GM18951 (cell line): ENCODE measurements around the gene GGCX.

Experiments used
- POLR2A ChIP-seq: IDR thresholded peaks from 4 replicates; pipeline ENCODE4 v1.6.1; 2011; ENCODE audit warnings: mild to moderate bottlenecking; ENCODE audit not compliant: insufficient read length, insufficient read depth; ENCODE audit errors: extremely low read depth
- in situ Hi-C: fragments of 300-500 bp; cut with MboI; formaldehyde crosslinking; loops from one replicate; pipeline ENCODE4 v1.12.0; 2022; ENCODE audit warnings: low sequenced_read_pairs, mixed read lengths, inconsistent platforms; ENCODE audit not compliant: unreplicated experiment

Gene GGCX

GRCh38 chr2:85589181-85589580 lies 27.9 kb upstream of the GGCX start:
- no peak for TF ChIP-seq POLR2A
- in situ Hi-C loops = no loop called here

GRCh38 chr2:85588645-85589044 lies 27.4 kb upstream of the GGCX start:
- in situ Hi-C loops = no loop called here
- no peak for TF ChIP-seq POLR2A

GRCh38 chr2:85588236-85588635 lies 26.9 kb upstream of the GGCX start:
- in situ Hi-C loops = no loop called here
- TF ChIP-seq POLR2A = no peak

- in situ Hi-C loops = no loop called here
- no peak for TF ChIP-seq POLR2A
Measured at GRCh38 chr2:85585781-85586105, 24.4 kb upstream of the GGCX start.

- no peak for TF ChIP-seq POLR2A
- in situ Hi-C loops = no loop called here
Measured at GRCh38 chr2:85584857-85585780, 23.8 kb upstream of the GGCX start.

- in situ Hi-C loops = no loop called here
- TF ChIP-seq POLR2A = peak; percentile 65
Measured at GRCh38 chr2:85584354-85584856, 23.1 kb upstream of the GGCX start, which contains the start of gene VAMP5. Gene VAMP5 (plus strand): TSS chr2:85584431. CDS start chr2:85584491, 60 bp downstream.

GRCh38 chr2:85583667-85584353 lies 22.5 kb upstream of the GGCX start:
- TF ChIP-seq POLR2A = no peak
- in situ Hi-C loops = no loop called here

GRCh38 chr2:85582492-85582891 lies 21.2 kb upstream of the GGCX start:
- in situ Hi-C loops = no loop called here
- TF ChIP-seq POLR2A = no peak

GRCh38 chr2:85580206-85580605 lies 18.9 kb upstream of the GGCX start:
- TF ChIP-seq POLR2A = no peak
- in situ Hi-C loops = no loop called here

GRCh38 chr2:85579266-85579935 lies 18.1 kb upstream of the GGCX start:
- in situ Hi-C loops = no loop called here
- TF ChIP-seq POLR2A = no peak

- no peak for TF ChIP-seq POLR2A
- in situ Hi-C loops = no loop called here
Measured at GRCh38 chr2:85578243-85579180, 17.2 kb upstream of the GGCX start.
